HG03103 (cell line): Measurements from ENCODE around the gene PLN.

ENCODE experiments used
- ATAC-seq: cut with Tn5 transposase; IDR thresholded peaks from one replicate; pipeline ENCODE4 v1.9.1; 2021; ENCODE audit warnings: low read depth; ENCODE audit not compliant: unreplicated experiment

PLN gene

DNA sequence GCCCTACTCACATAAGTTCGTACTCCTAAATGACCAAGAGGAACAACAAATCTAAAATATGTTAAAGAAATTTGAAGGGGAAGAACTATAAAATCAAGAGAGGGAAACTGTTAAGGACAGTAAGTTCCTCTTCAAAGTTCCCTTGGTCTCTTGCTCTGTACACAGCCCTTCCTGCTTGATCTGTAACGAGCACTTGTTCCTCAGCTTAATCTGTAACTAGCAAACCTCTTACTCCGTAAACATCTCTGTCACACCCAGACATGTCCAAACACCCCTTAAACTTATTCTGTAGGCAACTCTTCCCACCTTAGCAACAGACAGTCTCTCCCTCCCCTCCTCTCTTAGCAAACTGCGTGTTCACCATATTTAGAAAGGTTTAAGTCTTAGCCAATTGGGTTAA is 29.9 kb downstream of the PLN start:
- no peak for ATAC-seq

DNA sequence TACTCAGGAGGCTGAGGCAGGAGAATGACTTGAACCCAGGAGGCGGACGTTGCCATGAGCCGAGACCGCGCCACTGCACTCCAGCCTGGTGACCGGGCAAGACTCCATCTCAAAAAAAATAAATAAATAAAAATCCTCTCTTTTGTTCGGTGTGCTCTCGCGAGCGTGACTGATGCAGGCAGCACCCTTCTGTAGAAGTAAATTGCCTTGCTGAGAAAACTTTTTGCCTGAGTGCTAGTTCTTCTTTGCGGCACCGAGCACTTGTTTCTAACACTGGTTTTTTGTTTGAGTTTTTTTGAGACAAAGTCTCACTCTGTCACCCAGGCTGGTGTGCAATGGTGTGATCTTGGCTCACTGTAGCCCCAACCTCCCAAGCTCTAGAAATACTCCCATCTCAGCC is 30.5 kb downstream of the PLN start:
- ATAC-seq = no peak

DNA sequence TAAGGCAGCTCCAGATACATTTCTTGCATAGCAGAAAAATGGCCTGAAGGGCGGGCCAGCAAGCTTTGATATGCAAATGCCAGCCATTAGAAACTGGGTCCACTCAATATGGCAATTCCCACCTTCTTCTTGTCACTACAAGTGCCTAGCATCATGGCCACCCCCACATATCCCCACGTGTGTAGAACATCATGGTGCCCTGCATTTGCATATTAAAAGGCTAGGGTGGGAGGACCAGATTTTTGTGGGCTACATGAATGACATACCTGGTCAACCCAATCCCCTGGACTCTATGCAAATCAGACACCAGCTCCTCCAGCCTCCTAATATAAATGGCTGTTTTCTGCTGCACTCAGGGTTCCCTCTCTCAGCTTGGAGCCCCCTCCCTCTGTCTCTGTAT is 31.7 kb downstream of the PLN start:
- ATAC-seq = no peak

DNA sequence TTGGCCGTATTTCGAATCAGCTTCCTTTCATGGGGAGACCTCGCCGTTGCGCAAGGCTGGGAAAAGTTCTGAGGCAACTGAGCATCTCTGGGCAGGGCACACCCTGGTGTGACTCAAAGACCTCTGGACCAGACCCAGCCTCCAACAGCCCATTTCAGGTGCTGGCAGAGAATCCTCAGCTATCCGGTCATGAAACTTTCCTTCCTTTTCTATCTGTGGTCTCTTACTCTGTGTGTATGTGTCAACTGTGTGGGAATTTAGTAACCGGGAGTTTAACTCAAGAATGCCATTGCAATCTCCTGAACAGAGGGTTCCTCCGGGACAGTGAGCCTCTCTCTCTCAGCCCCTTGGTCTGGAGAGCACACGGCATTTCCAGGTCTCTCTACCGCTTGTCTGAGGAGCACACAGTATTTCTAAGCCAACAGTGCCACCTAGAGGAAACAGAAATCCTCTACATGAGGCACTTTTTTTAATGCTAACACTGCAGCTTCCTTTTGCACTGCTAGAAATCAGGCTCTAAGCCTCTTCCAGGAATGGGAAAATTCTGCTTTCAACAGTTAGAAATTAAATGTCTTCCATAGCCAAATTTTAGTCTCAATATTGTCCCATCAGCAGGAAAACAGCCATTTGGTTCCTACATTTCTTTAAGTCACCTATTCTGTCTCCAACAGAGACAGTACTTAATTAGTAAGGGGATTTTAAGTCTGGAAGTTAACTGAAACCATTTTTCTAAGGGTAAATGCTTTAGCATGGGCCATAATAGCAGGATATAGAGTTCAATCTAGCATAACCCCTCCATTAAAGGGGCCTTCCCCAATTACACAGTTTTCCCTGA is 32.7 kb downstream of the PLN start:
- ATAC-seq = peak; percentile 63

DNA sequence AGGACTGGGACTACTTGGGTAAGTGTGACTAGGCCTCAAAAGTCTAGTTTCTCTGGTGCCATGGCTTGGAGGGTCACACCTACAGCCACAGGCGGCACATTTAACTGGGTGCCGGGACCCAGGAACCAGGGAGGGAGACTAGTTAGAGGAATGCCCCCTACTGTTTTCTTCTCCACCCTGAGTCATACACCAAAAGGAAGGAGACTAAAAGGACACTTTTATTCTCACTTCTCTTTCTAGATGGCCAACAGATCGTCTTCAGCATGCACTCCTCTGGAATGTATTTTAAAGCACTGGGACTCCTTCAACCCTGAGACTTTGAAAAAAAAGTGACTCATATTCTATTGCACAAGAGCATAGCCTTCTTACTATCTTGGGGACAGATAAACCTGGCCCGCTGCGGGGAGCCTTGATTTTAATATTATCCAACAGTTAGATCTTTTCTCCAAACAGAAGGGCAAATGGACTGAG is 33.4 kb downstream of the PLN start:
- ATAC-seq = no peak

DNA sequence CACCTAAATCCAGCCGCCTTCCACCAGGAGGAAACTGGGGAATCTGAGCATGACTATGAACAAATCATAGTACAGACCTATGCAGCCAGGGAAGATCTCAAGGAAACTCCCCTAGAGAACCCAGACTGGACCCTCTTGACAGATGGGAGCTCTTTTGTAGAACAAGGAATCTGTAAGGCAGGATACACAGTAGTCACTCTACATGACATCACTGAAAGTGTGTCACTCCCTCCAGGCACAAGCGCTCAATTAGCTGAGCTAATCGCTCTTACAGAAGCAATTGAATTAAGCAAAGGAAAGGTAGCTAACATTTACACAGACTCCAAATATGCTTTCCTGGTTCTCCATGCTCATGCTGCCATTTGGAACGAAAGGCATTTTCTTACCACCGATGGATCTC is 36.8 kb downstream of the PLN start:
- ATAC-seq = no peak

DNA sequence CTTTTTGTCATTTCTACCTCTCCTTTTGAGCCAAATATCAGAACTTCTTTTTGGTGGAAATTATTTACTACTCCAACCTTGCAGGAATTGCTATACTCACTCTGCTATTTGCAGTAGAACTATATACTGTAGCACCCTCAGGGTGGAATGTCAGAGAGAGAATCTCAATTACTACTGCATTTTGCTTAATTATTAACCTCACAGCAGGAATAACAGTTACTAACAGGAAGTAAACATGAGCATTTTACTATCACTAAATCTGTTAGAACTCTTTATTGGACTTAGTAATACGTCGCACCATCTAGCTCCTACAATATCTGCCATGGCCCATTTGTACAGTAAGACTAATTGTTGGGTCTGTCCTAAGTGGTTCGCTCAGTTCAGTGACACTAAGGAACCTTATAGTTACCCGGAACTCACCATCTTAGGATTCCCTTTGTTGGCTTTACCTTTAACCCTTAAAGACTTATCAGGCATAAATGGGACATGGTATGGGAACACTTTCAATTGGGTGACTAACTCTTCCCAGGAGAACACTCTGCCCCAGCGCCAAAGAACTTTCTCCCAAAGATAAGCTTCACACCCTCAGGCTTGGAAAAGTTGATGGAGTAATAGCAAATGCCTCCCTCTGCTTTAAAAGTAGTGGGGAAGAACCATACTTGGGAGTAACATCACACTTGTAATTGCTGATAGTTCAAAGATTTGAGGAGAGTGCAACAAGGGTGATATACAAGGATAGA is 38.8 kb downstream of the PLN start:
- no peak for ATAC-seq

DNA sequence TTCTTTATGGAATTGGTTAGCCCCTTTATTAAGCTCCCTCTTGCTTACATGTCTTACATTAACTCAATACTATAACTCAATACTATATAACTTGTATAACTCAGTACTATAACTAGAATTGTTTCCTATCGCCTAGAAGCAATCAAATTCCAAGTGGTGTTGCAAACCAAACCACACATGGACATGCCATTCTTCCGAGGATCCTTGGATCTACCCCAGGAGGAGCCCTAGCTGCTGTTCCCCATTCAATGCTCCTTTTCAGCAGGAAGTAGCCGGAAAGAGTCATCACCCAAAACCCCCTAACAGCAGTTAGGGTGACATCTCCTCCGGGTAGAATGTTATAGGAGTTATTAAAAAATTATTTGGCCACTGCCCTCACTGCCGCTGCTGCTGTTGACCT is 40.5 kb downstream of the PLN start:
- ATAC-seq = no peak

DNA sequence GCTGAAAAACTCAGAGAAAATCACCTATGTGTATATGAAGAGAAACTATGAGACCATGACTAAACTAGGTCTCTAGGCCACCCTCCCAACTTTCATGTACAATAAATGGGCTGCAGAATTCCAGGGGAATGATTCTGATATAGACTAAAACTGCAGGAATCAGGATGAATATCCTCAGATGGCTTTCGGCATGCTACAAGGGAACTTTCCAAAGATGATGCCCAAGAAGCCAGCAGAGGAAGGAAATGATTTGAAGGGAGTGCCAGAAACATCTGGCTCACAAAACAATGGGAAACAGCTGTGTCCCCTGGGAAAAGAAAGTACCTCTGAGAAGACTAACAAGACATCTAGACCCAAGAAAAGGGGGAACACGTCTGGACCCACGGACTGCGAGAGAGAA is 41.1 kb downstream of the PLN start:
- no peak for ATAC-seq

DNA sequence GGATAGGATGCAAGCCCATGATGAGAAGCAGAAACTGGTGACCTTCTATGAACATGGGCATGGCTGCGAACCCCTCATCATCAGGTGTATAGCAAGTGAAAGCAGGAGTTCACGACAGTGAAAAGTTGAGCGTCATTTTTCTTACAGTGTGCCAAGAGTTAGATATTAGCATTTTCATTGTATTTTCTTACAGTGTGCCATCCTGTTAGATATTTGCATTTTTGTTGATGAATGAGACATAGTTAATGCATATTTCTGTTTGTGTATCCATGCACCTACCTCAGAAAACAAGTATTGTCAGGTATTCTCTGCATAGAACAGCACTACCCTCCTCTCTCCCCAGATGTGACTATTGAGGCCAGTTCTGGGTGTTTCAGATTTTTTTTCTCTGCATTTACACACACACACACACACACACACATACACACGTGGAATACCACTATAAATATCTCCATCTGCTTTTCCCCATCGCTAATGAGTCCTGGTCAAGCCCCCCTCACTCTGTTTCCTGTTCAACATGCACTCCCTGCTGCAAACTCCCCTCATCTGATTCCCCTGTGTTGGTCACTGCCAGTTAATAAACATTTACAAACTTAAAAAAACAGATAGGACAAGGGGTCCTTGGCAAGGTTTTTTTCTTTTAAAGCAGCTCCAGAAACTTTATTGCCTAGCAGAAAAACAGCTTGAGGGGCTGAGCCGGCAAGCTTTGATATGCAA is 41.7 kb downstream of the PLN start:
- ATAC-seq = no peak

DNA sequence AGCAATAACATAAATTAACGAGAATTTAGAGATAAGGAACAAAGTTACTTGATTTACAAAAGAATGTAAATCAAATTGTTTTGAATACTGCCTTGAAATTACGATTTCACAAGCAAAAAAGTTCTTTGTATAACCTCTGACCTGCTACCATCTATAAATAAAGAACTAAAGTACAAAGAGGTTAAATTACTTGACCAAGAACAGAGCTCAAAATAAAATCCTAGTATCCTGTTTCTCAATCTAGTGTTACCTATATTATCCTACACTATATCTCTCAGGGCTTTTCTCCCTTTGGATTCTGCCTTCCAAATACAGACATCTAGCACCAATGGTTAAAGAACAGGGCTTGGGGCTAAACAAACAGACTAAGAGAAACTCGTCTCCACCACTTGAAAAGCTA is 43.8 kb downstream of the PLN start:
- no peak for ATAC-seq

DNA sequence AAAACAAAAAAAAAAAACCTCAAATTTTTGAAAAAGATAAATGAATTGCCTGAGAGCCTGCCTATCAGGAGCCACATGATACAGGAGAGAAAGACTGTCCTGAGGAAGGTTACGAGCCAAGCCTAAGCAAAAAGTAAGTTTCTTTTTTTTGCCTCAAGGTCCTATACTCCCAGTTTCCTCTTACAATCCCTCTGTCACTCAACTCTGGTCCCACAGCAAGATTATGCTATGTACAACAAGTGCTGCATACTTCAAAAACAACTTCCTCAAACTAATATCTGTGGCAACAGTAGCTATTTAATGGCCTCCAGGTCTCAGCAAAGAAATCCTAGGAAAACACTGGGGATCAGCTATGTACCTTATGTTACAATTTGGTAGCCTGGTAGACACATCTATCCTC is 46.8 kb downstream of the PLN start:
- no peak for ATAC-seq

DNA sequence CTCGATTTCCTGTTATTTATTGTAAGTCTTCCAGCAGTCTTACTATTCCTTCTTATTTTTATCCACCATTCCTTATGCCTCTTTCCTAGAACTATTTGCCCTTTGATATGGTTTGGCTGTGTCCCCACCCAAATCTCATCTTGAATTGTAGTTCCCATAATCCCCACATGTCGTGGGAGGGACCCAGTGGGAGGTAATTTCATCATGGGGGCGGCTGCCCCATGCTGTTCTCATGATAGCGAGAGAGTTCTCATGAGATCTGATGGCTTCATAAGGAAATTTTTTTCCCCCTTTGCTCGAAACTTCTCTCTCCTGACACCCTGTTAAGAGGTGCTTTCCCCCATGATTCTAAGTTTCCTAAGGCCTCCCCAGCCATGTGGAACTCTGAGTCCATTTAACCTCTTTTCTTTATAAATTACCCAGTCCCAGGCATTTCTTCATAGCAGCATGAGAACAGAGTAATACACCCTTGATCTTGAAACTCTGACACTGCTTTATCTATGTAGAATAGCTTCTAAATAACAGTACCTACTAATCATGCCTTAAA is 48.8 kb downstream of the PLN start:
- ATAC-seq = no peak

DNA sequence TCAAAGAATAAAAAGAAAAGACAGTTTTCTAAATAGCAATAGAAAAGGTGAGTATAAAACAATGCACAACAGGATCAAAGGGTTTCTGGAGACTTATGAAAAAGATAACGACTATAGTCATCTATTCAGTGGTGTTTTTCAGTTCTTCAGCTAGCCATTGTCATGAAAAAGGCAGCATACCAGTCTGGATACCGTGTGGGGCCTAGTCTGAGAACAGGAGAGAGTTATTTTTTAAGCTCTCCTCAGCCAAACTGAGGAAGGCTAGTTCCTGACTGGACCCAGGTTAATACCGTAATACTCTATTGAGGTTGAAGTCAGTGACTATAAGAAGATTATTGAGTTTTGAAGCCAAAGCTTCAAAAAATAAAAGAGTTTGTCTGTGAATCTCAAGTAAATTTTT is 49.5 kb downstream of the PLN start:
- no peak for ATAC-seq

DNA sequence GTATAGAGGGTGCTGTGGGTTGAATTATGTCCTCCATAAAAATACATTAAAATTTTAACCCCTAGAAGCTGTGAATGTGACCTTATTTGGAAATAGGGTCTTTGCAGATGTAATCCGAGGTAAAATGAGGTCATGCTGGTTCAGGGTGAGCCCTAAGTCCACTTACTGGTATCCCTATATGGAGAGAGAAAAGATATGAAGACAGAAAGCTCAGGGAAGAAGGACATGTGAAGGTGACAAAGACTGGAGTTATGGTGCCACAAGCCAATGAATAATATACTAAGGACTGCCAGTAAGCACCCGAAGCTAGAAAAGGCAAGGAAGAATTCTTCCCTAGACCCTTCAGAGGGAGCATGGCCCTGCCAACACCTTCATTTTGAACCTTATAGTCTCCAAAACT is 50.2 kb downstream of the PLN start:
- no peak for ATAC-seq

DNA sequence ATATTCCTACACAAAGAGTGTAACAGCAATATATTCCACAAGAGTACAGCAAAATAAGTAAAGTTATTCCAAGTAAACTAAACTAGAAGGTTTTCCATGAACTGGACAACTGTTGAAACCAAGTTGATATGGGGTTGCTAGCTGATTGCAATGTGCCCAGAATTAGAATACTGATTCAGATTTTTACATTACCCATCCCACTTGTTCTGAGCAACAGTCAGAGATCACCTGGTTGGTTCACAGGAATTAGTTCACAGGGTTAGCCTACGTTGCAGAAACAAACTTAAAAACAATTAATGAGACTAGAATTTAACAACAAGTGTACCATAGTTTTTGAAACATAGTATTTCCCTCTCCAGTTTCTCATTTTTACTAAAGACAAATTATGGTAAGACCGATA is 54.2 kb downstream of the PLN start:
- ATAC-seq = no peak

DNA sequence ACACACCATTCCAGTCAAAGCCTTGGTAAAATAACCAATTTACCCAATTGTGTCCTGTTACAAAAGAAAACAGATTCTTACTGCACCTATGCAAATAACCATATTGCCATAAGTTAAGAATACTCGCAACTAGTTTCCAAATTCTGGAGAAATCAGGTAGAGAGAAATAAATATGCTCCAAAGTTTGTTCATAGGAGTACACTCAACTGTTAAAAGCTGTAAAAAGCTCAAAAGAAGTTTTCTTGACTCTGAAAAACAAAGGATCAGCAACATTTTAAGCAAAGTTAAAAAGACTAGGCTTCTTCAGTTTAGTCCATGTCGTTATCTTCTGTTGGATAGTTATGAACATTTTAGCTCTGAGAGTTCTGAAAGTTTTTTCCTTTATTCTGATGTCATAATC is 55.3 kb downstream of the PLN start:
- ATAC-seq = no peak

DNA sequence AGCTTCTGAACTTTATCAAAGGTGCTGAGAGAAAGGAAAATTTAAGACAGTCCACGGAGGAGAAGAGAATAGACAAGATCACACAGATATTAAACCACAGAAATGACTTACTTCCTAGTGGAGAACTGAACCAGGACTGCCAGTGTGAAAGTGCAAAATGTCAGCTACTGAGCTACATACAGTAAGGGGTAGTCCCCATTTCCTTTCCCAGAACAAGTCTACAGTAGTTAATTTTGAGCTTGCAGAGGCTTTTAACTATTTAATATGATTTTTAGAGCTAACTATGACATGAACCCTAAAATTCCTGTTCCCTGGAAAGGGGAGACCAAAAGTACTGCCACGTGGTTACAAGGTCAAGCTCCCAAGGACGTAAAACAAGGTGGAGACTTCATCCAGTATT is 58.2 kb downstream of the PLN start:
- no peak for ATAC-seq

DNA sequence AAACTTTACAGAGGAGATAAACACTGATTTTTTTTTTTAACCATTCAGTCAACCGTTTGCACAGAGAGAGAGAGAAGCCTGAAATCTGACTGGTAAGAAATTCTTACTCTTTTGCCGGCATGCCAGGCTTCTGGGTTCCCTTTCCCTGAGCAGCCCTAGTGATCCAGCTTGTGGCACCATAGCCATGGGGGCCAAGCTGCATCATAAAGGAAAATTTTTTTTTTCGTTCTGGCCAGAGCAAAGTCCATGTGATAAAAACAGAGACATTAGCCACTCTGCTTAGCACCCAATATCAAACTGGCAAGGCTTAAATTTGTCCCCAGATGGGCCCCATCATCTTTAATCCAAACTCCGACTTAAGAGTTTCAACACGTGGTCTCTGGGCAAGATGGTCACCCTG is 58.8 kb downstream of the PLN start:
- ATAC-seq = no peak
